CD14-positive monocyte (primary cell): ENCODE results near the gene TNN. TPM values are rescaled to one million over a fixed set of nuclear protein-coding genes. Genes with fewer than 3 reads are reported as not detected.

Source experiments
- DNase-seq, 3 donors: peaks; one replicate each; pipeline ENCODE4 v3.0.0-alpha.2; 2011 to 2022
- H2AFZ ChIP-seq: 2 replicates; pipeline ENCODE4 v1.6.0; 2012; ENCODE audit warnings: mild to moderate bottlenecking, low read depth, low read length, inconsistent platforms; ENCODE audit not compliant: insufficient read depth, poor library complexity, severe bottlenecking
- H3K27ac ChIP-seq, 2 donors: 1 replicate in 1 of 2; 2 replicates in 1 of 2; pipeline ENCODE4 v1.5.1; 2012 to 2013; ENCODE audit warnings: low read length in 2 of 2, control low read depth in 1 of 2, inconsistent platforms in 1 of 2, low read depth in 1 of 2, mild to moderate bottlenecking in 1 of 2
- H3K27me3 ChIP-seq, 2 donors: one replicate each; pipeline versions ENCODE4 v1.6.0 to v1.6.1; 2011 to 2013; ENCODE audit warnings: low read length in 2 of 2; ENCODE audit not compliant: control insufficient read depth in 2 of 2, insufficient read depth in 2 of 2
- H3K36me3 ChIP-seq, 2 donors: replicated peaks in 1 of 2; 1 replicate in 1 of 2; 2 replicates in 1 of 2; pipeline versions ENCODE4 v1.5.1 to v1.6.1; 2012 to 2013; ENCODE audit warnings: low read length in 2 of 2, control low read depth in 1 of 2, inconsistent platforms in 1 of 2, mild to moderate bottlenecking in 1 of 2; ENCODE audit not compliant: insufficient read depth in 2 of 2, control insufficient read depth in 1 of 2
- H3K4me1 ChIP-seq, 2 donors: 1 replicate in 1 of 2; 2 replicates in 1 of 2; pipeline versions ENCODE4 v1.5.1 to v1.6.1; 2012 to 2013; ENCODE audit warnings: low read length in 2 of 2, control low read depth in 1 of 2, inconsistent platforms in 1 of 2, mild to moderate bottlenecking in 1 of 2, moderate library complexity in 1 of 2; ENCODE audit not compliant: insufficient read depth in 2 of 2, control insufficient read depth in 1 of 2
- H3K4me2 ChIP-seq: replicated peaks from 2 replicates; pipeline ENCODE3; 2012; ENCODE audit warnings: low read length, moderate library complexity, mild to moderate bottlenecking; ENCODE audit not compliant: poor library complexity, severe bottlenecking; ENCODE audit errors: extremely low read depth
- H3K4me3 ChIP-seq, 3 experiments: fragments of 200-600 bp in 1 of 3; sonication (generic) in 1 of 3; replicated peaks in 1 of 3; 1 replicate in 2 of 3; 2 replicates in 1 of 3; pipeline ENCODE4 v1.5.1; 2011 to 2013; ENCODE audit warnings: low read length in 3 of 3, mild to moderate bottlenecking in 3 of 3, control low read depth in 2 of 3, low read depth in 2 of 3, inconsistent platforms in 1 of 3, moderate library complexity in 1 of 3
- H3K79me2 ChIP-seq: 2 replicates; pipeline ENCODE4 v1.6.0; 2012; ENCODE audit warnings: mild to moderate bottlenecking, control low read depth, inconsistent platforms, low read length, moderate library complexity; ENCODE audit not compliant: insufficient read depth
- H3K9ac ChIP-seq: 2 replicates; pipeline ENCODE4 v1.6.0; 2017; ENCODE audit warnings: low read length, mild to moderate bottlenecking; ENCODE audit not compliant: insufficient read depth, poor library complexity, severe bottlenecking
- H3K9me3 ChIP-seq, 2 donors: replicated peaks in 1 of 2; 1 replicate in 1 of 2; 2 replicates in 1 of 2; pipeline versions ENCODE4 v1.5.1 to v1.6.1; 2012 to 2013; ENCODE audit warnings: low read length in 2 of 2, control low read depth in 1 of 2; ENCODE audit not compliant: control insufficient read depth in 1 of 2, insufficient read depth in 1 of 2
- H4K20me1 ChIP-seq: 2 replicates; pipeline ENCODE4 v1.6.0; 2012; ENCODE audit warnings: mild to moderate bottlenecking, low read length, control low read depth, moderate library complexity; ENCODE audit not compliant: insufficient read depth
- H3K27ac Mint-ChIP-seq, 7 donors: one replicate each; pipeline ENCODE4 v1.8.0; 2020; ENCODE audit warnings: mild to moderate bottlenecking in 7 of 7, mixed read lengths in 7 of 7, moderate library complexity in 6 of 7, inconsistent platforms in 2 of 7
- H3K27me3 Mint-ChIP-seq, 3 donors: one replicate each; pipeline ENCODE4 v1.8.0; 2021 to 2022; ENCODE audit warnings: low read depth in 3 of 3, mild to moderate bottlenecking in 3 of 3, mixed read lengths in 3 of 3, moderate library complexity in 3 of 3, inconsistent platforms in 1 of 3
- H3K36me3 Mint-ChIP-seq, 2 donors: one replicate each; pipeline ENCODE4 v1.8.0; 2020; ENCODE audit warnings: mixed read lengths in 2 of 2, inconsistent platforms in 1 of 2, mild to moderate bottlenecking in 1 of 2
- H3K4me1 Mint-ChIP-seq: one replicate; pipeline ENCODE4 v1.8.0; 2020; ENCODE audit warnings: mild to moderate bottlenecking, mixed read lengths
- H3K4me3 Mint-ChIP-seq, 2 donors: one replicate each; pipeline ENCODE4 v1.8.0; 2020; ENCODE audit warnings: mild to moderate bottlenecking in 2 of 2, mixed read lengths in 2 of 2, moderate library complexity in 1 of 2
- H3K9me3 Mint-ChIP-seq, 7 donors: one replicate each; pipeline ENCODE4 v1.8.0; 2020 to 2022; ENCODE audit warnings: mixed read lengths in 7 of 7, mild to moderate bottlenecking in 6 of 7, moderate library complexity in 6 of 7, inconsistent platforms in 2 of 7
- CTCF ChIP-seq: fragments of 200-600 bp; IDR thresholded peaks from one replicate; pipeline ENCODE4 v1.8.0; 2022; ENCODE audit warnings: antibody characterized with exemption, mild to moderate bottlenecking
- WGBS: methylation state at CpG from one replicate; pipeline ENCODE4 v1.1.5; 2013; ENCODE audit warnings: missing lambda C conversion rate; ENCODE audit not compliant: insufficient coverage; 5-methylcytosine and 5-hydroxymethylcytosine counted together
- intact Hi-C, 2 donors: fragments of 100-400 bp; cut with micrococcal nuclease; formaldehyde crosslinking; loops; one replicate each; pipeline versions ENCODE4 v1.15.0 to v1.15.1; 2023
- polyA plus RNA-seq, 3 donors: library from polyadenylated mRNA; depleted of rRNA in 1 of 3; unstranded in 2 of 3; stranded (reverse) in 1 of 3; fragments of 300-500 nt in 2 of 3; fragments of >200 nt in 1 of 3; fragmentation: Illumina TruSeq in 2 of 3; gene quantifications; 1 replicate in 2 of 3; 2 replicates in 1 of 3; pipeline ENCODE4 v1.2.3, GENCODE V29; 2012 to 2021

Gene TNN
- polyA plus RNA-seq, 3 donors, result not detected

GRCh38 chr1:175179837-175180590, 112.4 kb downstream of the TNN start:
- Histone ChIP-seq H3K36me3 (peaks cover 30 to 59% of the 10 kb centered on the region in 2 donors), H3K27me3 (no peaks in the 10 kb centered on the region), H3K79me2 (peaks cover 79% of the 10 kb centered on the region), H3K9me3 (no peaks in the 10 kb centered on the region), H4K20me1 (peaks cover 76% of the 10 kb centered on the region), H3K27ac (peak overlapping the region in 1 of 2 donors; percentile 1), H2AFZ (no peak overlapping the region), H3K9ac (no peak overlapping the region), H3K4me3 (no peak overlapping the region), H3K4me1 (peaks cover 5 to 11% of the 10 kb centered on the region in 2 donors), H3K4me2 (no peak overlapping the region)
- 100% methylated on average over 1 of the region's 2 CpGs for WGBS
- peak overlapping the region in 1 of 7 donors; percentile 7 for H3K27ac Mint-ChIP-seq
- no peak overlapping the region for H3K4me3 Mint-ChIP-seq
- intact Hi-C loops, result no loop called here
- DNase-seq, result no peak
- H3K9me3 Mint-ChIP-seq, result no peaks in the 10 kb centered on the region
- TF ChIP-seq CTCF, result no peak
- H3K36me3 Mint-ChIP-seq, result peaks cover 61 to 70% of the 10 kb centered on the region in 2 donors
- H3K4me1 Mint-ChIP-seq, result peaks cover 40% of the 10 kb centered on the region
- H3K27me3 Mint-ChIP-seq, result no peaks in the 10 kb centered on the region

DNA sequence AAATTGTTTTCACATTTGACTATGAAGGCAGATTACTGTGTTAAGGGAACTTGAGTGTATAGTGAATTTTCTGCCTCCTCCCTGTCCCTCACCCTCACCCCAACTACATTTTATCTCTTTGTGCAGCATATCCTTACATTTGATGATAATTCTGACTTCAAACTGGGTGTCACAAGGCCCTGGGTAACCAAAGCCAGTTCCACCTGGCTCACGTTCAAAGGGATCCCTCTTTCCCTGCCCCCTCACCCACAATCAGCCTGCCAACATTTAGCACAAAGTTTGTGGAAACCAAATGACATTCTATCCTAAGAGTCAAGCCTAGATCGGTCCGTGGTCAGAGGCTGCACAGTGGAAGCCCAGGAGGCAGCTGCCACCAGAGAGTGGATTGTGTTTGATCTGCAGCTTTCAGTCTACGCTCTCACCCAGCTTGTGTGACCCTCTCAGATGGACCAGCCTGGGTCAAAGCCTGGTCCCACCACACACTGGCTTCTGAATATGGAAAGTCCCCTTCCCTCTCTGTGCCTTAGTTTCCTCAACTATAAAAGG, 114.6 kb downstream of the TNN start:
- 82% methylated on average over 1 of the region's 4 CpGs for WGBS
- H3K36me3 ChIP-seq, result peaks cover 17 to 42% of the 10 kb centered on the region in 2 donors
- Mint-ChIP-seq H3K27me3 (no peaks in the 10 kb centered on the region), H3K4me3 (no peak overlapping the region), H3K27ac (peak overlapping the region in 2 of 7 donors; percentile 23 to 67), H3K36me3 (peaks cover 47 to 57% of the 10 kb centered on the region in 2 donors), H3K9me3 (no peaks in the 10 kb centered on the region), H3K4me1 (peaks cover 60% of the 10 kb centered on the region)
- no peaks in the 10 kb centered on the region for H3K9me3 ChIP-seq
- peaks cover 28 to 32% of the 10 kb centered on the region in 2 donors for H3K4me1 ChIP-seq
- peak overlapping the region in 1 of 2 donors; percentile 32 for H3K27ac ChIP-seq
- H2AFZ ChIP-seq, result no peak overlapping the region
- no peaks in the 10 kb centered on the region for H3K27me3 ChIP-seq
- H3K4me2 ChIP-seq, result no peak overlapping the region
- H4K20me1 ChIP-seq, result peaks cover 63% of the 10 kb centered on the region
- intact Hi-C loops, result no loop called here
- DNase-seq, result no peak
- H3K9ac ChIP-seq, result no peak overlapping the region
- peaks cover 98% of the 10 kb centered on the region for H3K79me2 ChIP-seq
- TF ChIP-seq CTCF, result no peak
- no peak overlapping the region for H3K4me3 ChIP-seq
